Stimulated activated CD4-positive, alpha-beta T cell treated with anti-CD3 and anti-CD28 coated beads, Interleukin-4, amount 100 ng/mL, for 4 hours (primary cell): ENCODE data around the gene OR4D9.
"Not testable (repeated sequence)": the region's sequence is repeated elsewhere in the genome, so short reads cannot be mapped to it uniquely, and the experiment has no call there.

Source experiments
- DNase-seq, 2 experiments: peaks; one replicate each; pipeline ENCODE4 v3.0.0-alpha.2; 2020

OR4D9 gene

DNA sequence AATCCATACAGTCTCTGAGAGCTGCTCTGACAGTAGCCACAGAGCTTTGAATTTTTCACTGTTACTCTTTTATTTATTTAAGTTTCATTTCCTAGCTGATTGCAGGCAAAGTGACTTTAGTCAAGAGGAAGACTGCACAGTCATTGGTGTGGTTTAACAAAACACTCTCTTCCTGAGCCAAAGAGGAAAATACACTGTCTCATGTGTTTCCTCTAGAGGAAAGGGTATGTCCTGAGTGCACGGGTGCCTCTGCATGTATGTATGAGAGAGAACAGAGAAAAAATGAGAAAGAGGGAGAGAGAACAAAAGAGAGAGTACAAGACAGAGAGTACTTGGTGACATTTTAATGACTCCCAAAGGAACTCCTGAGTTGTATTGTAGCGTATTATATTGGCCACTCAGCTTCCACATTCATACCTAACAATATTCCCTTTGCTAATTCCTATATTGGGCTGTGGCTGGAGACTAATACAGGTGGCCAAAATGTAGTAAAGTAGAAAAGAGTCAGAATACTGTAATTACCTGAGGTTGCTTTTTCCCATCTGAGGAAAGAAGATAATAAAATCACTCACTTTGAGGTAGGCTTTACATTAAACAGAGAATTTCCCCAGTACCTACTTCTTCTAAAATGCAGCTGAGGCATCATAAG lies at the start of gene OR4D9:
Gene OR4D9 (plus strand): TSS at position 599 of the 649 bp plus-strand sequence. CDS start 3,374 bp downstream, outside the sequence.
- no peak for DNase-seq

- DNase-seq: no peak
Measured at GRCh38 chr11:59463190-59463641, 48.1 kb upstream of the OR4D9 start.

- DNase-seq: no peak
Measured at GRCh38 chr11:59473015-59473414, 38.3 kb upstream of the OR4D9 start, which contains the start of gene OR4D10. Gene OR4D10, plus strand, starts transcription at chr11:59473315. Its CDS starts 4,115 bp downstream, at chr11:59477430.

- DNase-seq: no peak
Measured at GRCh38 chr11:59475176-59475575, 36.2 kb upstream of the OR4D9 start.

DNA sequence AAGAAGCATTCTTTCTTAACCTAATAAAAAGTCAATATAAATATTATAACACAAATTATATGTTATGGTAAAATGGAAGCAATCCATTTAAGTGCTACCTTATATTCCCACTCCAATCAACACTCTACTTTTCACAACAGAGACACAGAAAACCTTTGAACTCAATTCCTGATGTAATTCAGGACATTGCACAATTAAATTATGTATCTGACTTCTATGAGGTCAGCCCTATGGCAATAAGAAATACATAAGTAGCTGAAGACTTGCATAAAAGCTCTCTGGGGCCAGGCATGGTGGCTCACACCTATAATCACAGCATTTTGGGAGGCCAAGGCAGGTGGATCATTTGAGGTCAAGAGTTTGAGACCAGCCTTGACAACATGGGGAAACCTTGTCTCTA lies 31.4 kb upstream of the OR4D9 start:
- DNase-seq: no peak

DNA sequence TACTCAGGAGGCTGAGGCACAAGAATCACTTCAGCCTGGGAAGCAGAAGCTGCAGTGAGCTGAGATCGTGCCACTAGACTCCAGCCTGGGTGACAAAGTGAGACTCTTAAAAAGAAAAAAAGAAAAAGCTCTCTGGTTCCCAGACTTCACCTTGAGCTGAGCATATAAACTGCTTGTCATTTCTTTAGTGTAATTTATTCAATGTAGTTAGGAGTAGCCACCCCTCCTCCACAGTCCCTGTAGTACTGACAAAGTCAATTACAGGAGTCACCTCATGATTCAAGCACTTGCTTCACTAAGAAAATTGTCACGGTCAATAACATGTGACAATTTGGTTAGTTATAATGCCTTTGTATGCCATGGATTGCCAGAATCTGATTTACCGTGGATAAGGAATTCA lies 31.0 kb upstream of the OR4D9 start:
- no peak for DNase-seq

DNA sequence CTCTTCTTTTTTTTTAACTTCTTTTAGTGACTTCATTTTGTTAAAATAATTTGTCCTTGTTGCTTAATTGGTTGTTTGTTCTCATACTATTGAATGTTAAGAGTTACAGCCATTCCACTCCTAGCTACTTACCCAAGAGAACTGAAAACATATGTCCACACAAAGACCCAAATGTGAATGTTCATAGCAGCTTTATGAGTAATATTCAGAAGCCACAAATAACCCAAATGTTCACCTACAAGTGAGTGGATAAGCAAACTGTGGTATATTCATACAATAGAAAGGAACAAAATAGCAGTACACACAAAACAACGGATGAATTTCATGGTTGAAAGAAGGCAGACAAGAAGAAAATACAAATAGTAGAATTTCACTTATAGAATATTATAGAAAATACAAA lies 9.4 kb upstream of the OR4D9 start:
- DNase-seq: no peak

GRCh38 chr11:59503276-59503675 lies 8.1 kb upstream of the OR4D9 start, which contains the start of gene OR4D11:
Gene OR4D11, plus strand, starts transcription at chr11:59503576. Its CDS starts 0 bp downstream, at chr11:59503576.
- no peak for DNase-seq

DNA sequence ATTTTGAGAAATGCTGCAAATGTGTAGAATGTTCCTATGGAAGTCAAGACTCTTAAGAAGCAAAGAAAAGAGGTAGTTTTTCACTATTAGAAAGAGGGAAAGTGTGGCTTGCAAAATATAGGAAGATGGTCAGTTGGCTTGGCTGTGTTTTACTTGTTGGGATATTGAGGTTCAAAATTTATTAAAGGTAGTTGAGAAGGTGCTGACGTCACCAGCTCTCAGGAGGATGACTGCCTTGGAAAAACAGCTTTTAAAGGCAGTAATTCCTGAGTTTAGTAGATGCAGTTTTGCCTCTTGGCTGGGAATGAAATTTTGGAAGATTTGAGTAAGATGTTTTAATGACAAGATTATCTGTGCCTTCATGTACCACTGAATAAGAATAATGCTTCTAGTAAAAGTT lies 336 bp downstream of the OR4D9 start:
- no peak for DNase-seq

DNA sequence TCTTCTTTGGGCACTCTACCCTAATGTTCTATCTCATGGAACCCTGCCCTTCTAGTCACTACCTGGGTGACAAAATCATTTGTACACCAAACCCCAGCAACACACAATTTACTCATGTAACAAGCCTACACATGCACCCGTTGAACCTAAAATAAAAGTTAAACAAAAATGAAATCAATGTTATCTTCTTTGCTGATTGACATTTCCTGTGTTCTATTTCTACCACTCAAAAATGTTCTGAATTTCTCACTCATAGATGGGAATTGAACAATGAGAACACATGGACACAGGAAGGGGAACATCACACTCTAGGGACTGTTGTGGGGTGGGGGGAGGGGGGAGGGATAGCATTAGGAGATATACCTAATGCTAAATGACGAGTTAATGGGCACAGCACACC lies 8.8 kb downstream of the OR4D9 start:
- not testable (repeated sequence) for DNase-seq

DNA sequence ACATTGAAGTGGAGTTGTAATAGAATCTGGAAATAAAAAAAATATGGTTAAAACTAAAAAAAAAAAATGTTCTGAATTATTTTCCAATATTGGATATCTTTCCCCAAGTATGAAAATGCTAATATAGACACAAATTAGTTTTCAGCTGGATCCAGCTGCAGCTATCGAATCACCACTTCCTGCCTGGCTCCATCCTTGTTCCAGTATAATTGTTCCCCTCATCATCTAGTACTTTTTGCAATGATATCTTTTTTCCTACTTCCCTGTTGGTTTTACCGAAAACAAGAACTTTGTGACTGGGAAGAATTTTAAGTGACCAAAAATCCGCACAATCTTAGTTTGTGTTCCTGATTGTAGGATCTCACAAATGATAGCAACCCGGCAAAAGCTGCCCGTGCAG lies 9.4 kb downstream of the OR4D9 start:
- no peak for DNase-seq

- DNase-seq: no peak
Measured at GRCh38 chr11:59523541-59523940, 12.2 kb downstream of the OR4D9 start.

GRCh38 chr11:59528711-59529110 lies 17.4 kb downstream of the OR4D9 start:
- DNase-seq: no peak

DNA sequence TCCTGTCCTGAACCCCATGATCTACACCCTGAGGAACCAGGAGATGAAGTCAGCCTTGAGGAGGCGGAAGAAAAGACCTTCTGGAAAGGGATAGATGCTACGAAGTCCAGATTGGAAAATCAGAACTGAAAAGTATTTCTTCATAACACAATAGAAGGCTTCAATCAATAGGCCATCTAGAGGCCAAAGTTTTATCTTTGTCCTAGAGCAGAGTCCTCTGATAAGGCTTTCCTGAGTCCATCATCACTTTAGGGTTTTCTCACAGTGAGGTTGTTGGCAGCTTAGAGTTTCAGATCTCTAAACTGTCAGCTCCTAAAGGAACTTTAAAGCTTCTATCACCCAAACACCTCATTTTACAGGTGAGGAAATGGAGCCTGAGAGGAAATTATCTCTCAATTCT lies 21.3 kb downstream of the OR4D9 start:
- DNase-seq: no peak

DNA sequence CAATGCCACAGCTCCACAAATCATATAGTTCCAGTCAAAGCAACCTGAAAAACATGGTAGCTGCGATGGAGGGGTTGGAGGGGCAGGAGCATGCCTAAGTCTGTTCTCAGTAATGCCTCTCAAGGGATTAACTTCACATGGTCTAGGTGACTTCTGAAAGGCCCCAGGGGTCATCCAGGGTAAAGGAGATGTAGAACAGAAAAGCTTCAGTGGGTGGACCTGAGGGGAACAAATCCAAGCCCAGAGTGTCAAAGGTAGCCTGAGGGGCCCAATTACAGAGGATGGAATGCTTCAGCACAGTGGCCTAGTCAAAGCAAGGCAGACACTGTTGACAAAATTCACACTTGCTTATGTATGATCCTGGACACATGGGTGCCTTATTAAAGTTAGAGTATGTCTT lies 23.3 kb downstream of the OR4D9 start:
- no peak for DNase-seq

DNA sequence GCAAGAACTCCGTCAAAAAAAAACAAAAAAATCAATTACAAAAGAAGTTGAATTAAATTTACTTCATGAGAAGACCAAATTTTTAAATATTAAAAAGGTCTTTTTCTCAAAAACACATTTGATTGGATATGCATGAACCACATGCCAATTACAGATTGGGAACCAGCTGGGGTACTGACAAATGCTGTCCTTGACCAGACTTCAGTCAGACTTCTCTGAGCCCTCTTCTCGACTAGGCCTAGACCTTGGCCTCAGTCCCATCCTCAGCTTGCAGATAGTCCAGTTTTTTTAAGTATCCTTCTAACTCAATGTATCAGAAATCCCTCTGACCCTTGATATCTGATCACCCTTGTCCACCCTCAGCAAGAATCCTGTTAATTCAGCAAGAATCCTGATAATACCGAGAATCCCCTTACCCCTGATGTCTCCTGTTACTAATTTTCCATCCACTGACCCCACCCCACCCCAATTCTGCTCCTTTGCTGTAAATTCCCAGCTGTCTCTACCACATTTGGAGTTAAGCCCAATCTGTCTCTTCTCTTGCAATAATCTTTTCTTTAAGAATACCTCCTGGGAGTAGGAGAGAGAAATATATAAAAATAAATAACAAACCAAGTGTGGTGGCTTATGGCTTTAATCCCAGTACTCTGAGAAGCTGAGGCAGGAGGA lies 30.9 kb downstream of the OR4D9 start:
- no peak for DNase-seq

GRCh38 chr11:59543713-59544112 lies 32.4 kb downstream of the OR4D9 start:
- not testable (repeated sequence) for DNase-seq

DNA sequence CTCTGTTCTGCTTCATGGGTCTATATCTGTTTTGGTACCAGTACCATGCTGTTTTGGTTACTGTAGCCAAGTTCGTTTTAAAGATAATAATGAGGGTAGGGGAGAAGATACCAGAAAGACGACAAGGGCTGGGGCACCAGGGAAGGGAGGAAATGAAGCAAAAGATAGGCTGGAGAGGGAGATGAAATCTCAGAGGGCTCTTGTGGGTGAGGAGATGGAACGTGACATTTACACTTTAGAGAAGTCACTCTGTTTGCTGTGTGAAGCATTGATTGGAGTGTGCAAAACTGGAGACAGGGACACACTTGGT lies 33.5 kb downstream of the OR4D9 start:
- DNase-seq: no peak

DNA sequence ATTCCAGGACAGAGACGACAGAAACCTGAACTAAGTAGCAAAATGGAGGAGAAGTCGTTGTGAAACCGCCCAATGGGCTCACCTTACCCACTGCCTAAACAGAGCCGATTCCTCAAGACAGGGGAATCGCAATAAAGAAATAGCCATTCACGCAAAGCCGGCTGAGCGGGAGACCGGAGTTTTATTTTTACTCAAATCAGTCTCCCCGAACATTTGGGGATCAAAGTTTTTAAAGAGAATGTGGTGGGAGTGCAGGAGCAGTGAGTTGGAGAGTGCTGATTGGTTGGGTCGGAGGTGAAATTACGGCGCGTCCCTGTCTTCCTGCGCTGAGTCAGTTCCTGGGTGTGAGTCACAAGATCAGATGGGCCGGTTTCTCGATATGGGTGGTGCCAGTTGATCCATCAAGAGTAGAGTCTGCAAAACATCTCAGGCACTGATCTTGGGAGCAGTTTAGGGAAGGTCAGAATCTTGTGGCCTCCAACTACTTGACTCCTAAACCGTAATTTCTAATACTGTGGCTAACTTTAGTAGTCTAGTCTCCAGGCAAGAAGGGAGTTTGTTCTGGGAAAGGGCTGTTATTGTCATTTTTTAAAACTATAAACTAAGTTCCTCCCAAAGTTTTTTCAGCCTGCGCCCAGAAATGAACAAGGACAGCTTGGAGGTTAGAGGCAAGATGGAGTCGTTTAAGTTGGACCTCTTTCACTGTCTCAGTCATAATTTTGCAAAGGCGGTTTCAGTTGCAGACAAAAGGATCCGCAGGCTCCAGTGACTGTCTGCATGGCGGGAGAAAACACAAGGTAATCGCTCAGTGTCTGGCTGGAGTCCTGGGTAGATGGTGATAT lies 34.1 kb downstream of the OR4D9 start:
- DNase-seq: no peak

DNA sequence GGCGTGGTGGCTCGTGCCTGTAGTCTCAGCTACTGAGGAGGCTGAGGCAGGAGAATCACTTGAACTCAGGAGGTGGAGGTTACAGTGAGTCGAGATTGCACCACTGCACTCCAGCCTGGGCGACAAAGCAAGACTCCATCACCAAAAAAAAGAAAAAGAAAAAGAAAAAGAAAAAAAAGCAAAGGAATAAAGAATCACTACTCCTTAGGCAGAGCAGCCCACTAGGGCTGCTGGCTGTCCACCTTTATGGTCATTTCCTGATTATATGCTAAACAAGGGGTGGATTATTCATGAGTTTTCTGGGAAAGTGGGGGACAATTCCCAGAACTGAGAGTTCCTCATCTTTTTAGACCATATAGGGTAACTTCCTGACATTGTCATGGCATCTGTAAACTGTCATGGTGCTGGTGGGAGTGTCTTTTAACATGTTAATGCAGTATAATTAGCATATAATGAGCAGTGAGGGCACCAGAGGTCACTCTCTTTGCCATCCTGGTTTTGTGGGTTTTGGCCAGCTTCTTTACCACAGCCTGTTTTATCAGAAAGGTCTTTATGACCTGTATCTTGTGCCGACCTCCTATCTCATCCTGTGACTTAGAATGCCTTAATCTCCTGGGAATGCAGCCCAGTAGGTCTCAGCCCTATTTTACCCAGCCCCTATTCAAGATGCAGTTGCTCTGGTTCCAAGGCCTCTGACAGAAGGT lies 36.4 kb downstream of the OR4D9 start:
- DNase-seq: not testable (repeated sequence)

GRCh38 chr11:59548309-59548656 lies 36.9 kb downstream of the OR4D9 start:
- DNase-seq: no peak

GRCh38 chr11:59550368-59550841 lies 39.1 kb downstream of the OR4D9 start:
- DNase-seq: peak; percentile 87 to 90
